G401 (cell line): ENCODE data around the gene COL28A1. TPM values are rescaled to one million over a fixed set of nuclear protein-coding genes. Genes with fewer than 3 reads are reported as not detected.

Experiments
- DNase-seq: peaks from one replicate; pipeline ENCODE4 v3.0.0-alpha.2; 2015; ENCODE audit warnings: low spot score
- in situ Hi-C: cut with HindIII; loops from 2 replicates; pipeline ENCODE4 v1.10.0; 2016; ENCODE audit warnings: low sequenced_read_pairs, mixed read lengths
- total RNA-seq: library from RNA; depleted of rRNA; stranded (reverse); fragments of >200 nt; shearing (Covaris generic); gene quantifications from 2 replicates; pipeline ENCODE4 v1.2.3, GENCODE V29; 2014; rRNA removed

COL28A1 gene
- total RNA-seq, 1 experiment from 2014 or later: not detected

DNA sequence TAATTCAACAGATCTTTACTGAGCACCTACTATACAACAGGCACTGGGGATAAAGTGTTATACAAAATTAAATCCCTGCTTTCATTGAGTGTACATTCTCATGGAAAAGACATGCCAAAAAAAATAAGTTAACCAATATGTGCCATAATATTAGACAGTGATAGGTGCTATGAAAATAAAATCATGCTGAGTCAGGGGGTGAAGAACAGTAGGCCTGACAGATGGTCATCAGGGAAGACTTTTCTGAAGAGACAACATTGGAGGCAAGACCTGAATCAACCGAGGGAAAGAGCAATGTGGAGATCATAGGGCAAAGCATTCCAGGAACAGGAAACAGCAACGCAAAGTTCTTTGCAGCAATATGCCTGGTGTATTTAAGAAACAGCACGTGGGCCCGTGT is 217.8 kb downstream of the COL28A1 start:
- DNase-seq: no peak
- in situ Hi-C loops: no loop called here

DNA sequence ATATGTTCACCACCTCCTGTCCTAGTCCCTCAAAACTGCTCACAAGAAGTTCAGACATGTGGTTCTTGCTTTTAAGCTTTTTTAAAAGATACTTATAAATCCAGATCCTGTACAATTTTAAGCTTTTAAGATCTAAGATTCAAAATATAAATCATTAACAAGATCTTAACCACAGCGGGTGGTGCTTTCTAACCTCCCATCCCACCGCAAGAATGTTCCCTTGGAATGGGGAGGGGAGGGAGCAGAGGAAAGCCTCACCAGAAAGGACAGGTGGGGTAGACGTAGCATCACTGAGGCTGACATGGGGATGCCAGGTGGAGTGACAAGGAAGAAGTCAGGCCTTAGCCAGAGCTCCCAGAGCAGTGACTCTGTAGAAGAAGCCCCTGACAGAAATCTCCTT is 219.8 kb downstream of the COL28A1 start:
- in situ Hi-C loops: no loop called here
- DNase-seq: no peak

DNA sequence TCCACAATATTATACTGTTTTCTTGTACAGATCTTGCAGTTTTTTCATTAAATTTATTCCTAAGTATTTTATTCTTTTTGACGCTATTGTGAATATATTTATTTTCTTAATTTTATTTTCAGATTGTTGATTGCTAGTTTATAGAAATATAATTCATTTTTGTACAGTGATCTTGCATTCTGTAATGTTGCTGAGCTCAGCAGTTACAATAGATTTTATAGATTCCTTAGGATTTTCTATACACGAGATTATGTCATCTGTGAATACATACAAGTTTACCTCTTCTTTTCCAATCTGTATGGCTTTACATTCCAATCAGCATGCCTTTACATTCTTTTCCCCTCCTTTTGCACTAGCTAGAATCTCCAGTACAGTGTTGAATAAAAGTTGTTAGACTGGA is 223.3 kb downstream of the COL28A1 start:
- in situ Hi-C loops: no loop called here
- no peak for DNase-seq

DNA sequence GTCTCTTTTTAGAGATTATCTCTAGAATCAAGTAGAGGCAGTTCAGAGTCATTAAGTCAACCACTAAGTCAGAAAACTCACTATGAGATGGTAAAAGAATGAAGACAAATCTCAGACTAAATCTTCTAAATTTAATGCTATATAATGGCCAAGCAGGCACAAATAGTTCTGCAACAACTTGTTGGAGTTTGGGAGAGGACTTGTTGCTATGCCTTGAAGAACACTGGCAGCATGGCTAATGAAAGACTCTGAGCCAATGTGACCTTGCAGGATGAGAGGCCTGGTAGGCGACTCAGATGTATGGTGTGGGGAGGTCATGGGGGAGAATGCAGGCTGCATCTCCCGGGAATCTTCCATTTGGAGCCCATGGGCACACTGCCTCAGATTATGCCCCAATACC is 224.7 kb downstream of the COL28A1 start:
- in situ Hi-C loops: no loop called here
- no peak for DNase-seq

DNA sequence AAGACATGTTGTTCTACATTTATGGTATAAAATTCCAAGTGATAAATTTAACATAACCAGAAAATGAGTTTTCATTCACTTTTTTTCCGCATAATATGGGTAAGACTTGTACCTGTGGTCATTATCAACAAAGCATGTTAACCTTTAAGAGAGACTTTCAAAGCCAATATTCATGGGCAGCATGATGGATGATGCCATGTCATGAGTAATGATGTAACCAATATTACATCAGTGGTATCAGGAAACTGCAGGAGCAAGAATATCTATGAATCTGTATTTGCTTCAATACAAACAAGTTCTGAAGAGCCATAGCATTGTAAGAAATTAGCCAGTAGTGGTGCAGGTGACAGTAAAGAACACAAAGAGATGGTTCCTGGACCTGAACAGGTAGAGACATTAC is 226.5 kb downstream of the COL28A1 start:
- in situ Hi-C loops: no loop called here
- DNase-seq: no peak

Other genes starting within 250 kb of the COL28A1 start
- gene MIOS, start 31.0 kb upstream of the COL28A1 start, total RNA-seq: 188 and 224 TPM in 2 replicates
- 29.3 and 42.3 TPM in 2 replicates for gene UMAD1, start 104.9 kb upstream of the COL28A1 start, total RNA-seq
- 123 and 170 TPM in 2 replicates for gene RPA3, start 182.7 kb upstream of the COL28A1 start, total RNA-seq